BE2C (cell line): ENCODE data around the gene NXF2B. TPM values are rescaled to one million over a fixed set of nuclear protein-coding genes. Genes with fewer than 3 reads are reported as not detected.
"Not testable (repeated sequence)": the region's sequence is repeated elsewhere in the genome, so short reads cannot be mapped to it uniquely, and the experiment has no call there.

Experiments used
- DNase-seq: peaks from one replicate; pipeline ENCODE4 v3.0.0-alpha.2; 2020
- H3K27me3 ChIP-seq: fragments of 250-450 bp; sonication (Bioruptor Pico); 2 replicates; pipeline ENCODE4 v1.5.1; 2020; ENCODE audit warnings: mild to moderate bottlenecking
- H3K36me3 ChIP-seq: fragments of 250-450 bp; sonication (Bioruptor Pico); 2 replicates; pipeline ENCODE4 v1.5.1; 2020; ENCODE audit warnings: mild to moderate bottlenecking
- H3K4me1 ChIP-seq: fragments of 250-450 bp; sonication (Bioruptor Pico); 2 replicates; pipeline ENCODE4 v1.5.1; 2020
- H3K4me3 ChIP-seq: 2 replicates; pipeline ENCODE4 v1.5.1; 2011; ENCODE audit warnings: low read depth, low read length
- H3K9me3 ChIP-seq: fragments of 250-450 bp; sonication (Bioruptor Pico); 2 replicates; pipeline ENCODE4 v1.5.1; 2020
- CTCF ChIP-seq: IDR thresholded peaks from 2 replicates; pipeline ENCODE4 v1.5.1; 2012; ENCODE audit warnings: mild to moderate bottlenecking, low read depth, low read length
- polyA plus RNA-seq: library from polyadenylated mRNA; unstranded; fragments of >200 nt; gene quantifications from one replicate; pipeline ENCODE4 v1.2.1, GENCODE V29; 2012; ENCODE audit warnings: low read depth, missing spikeins; ENCODE audit not compliant: insufficient read length, insufficient read depth

Gene NXF2B, protein sequence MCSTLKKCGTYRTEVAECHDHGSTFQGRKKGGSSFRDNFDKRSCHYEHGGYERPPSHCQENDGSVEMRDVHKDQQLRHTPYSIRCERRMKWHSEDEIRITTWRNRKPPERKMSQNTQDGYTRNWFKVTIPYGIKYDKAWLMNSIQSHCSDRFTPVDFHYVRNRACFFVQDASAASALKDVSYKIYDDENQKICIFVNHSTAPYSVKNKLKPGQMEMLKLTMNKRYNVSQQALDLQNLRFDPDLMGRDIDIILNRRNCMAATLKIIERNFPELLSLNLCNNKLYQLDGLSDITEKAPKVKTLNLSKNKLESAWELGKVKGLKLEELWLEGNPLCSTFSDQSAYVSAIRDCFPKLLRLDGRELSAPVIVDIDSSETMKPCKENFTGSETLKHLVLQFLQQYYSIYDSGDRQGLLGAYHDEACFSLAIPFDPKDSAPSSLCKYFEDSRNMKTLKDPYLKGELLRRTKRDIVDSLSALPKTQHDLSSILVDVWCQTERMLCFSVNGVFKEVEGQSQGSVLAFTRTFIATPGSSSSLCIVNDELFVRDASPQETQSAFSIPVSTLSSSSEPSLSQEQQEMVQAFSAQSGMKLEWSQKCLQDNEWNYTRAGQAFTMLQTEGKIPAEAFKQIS
- polyA plus RNA-seq: not detected

DNA sequence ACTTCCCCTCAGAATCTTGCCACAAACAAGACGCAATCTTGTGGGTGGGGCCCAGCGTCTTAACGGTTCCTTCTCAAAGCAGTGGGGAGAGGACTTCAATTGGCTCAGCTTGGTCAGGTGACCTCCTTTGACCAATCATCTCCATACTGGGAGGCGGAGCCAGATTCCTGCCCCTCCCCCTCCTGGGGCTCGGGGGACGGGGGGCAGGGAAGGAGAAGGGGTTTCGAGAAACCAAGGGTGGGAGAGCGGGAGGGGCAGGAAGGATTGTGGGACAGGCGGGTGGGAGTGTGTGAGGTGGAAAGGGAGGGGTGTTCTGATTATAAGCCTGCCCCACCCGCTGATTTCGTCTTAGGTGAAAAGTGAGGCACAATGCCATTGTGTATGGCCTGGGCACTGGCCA, at the start of gene NXF2B:
Gene NXF2B, minus strand, starts transcription at position 101 of the 400 bp plus-strand sequence. CDS start 59,972 bp downstream, outside the sequence.
- not testable (repeated sequence) for H3K9me3 ChIP-seq, DNase-seq, H3K27me3 ChIP-seq

DNA sequence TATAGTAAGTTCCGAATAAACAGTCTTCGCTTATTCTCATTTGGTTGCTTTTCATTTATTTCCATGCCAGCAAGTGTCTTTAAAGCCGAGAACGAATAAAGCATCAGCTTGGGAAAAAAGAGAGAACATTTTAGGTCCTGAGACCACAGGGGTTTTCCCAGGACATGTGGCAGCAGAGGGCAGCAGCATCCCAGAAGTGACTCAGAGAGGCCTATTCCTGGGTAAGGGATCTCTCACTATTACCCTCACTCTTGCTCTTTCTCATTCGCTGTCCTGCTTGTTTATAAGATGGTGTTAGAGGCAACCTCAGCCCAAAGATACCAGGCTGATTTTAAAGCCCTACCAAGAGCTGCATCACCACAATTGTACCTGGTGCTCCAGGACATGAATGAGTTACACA, 39.0 kb upstream of the NXF2B start:
- H3K4me3 ChIP-seq, H3K36me3 ChIP-seq, H3K27me3 ChIP-seq, DNase-seq, H3K4me1 ChIP-seq, H3K9me3 ChIP-seq: not testable (repeated sequence)

More for the DNA sequence above, at the start of gene NXF2B:
- H3K4me3 ChIP-seq, H3K4me1 ChIP-seq, H3K36me3 ChIP-seq: not testable (repeated sequence)

DNA sequence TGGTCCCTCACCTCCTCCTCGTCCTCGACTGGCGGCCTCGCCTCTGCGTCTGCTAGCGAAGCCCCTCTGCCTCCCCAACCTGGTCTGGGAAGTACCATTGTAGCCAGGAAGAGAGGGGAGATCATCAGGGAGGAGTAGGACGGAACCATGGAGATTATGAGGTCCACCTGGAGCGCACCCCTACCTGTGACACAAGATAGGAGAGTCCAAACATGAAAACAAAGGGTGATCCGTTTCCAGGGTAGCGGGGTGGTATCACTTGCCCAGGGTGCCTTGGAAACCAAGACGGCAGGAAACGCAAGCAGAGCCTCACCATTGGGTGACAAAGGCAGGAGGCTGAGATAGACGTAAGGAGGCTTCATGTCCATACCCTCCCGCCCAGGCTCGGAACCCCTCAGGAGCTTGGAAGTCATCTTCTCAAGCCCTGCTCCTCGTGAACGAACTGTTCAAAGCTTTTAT, 32.0 kb upstream of the NXF2B start, which contains the start of gene TCP11X2:
Gene TCP11X2, minus strand, starts transcription at position 51 of the 459 bp plus-strand sequence.
- DNase-seq, H3K36me3 ChIP-seq, H3K27me3 ChIP-seq, H3K4me1 ChIP-seq, H3K9me3 ChIP-seq, H3K4me3 ChIP-seq: not testable (repeated sequence)

DNA sequence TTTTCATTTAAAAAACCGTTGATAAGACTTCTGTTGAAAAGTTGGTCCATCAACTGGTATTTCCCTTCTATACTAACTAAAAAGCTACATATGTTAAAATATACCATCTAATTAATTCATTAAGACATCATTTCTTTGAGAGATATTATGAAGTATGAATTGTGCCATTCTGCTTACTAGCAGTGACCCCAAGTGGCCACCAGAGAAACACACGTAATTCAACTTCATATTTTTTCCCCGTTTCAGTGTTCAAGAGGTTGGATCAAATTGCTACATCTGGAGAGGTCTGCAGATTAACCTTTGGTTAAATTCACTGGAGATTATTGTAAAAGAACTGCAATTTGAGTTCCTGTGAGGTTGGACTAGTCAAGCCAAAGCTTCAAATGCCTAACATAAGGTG, 30.4 kb upstream of the NXF2B start:
- H3K4me1 ChIP-seq, H3K4me3 ChIP-seq, H3K9me3 ChIP-seq, H3K36me3 ChIP-seq, H3K27me3 ChIP-seq, DNase-seq: not testable (repeated sequence)

- H3K4me1 ChIP-seq, H3K27me3 ChIP-seq, H3K36me3 ChIP-seq, DNase-seq, H3K9me3 ChIP-seq, H3K4me3 ChIP-seq: not testable (repeated sequence)
Observed at GRCh38 chrX:102458615-102459014, 18.8 kb upstream of the NXF2B start.

DNA sequence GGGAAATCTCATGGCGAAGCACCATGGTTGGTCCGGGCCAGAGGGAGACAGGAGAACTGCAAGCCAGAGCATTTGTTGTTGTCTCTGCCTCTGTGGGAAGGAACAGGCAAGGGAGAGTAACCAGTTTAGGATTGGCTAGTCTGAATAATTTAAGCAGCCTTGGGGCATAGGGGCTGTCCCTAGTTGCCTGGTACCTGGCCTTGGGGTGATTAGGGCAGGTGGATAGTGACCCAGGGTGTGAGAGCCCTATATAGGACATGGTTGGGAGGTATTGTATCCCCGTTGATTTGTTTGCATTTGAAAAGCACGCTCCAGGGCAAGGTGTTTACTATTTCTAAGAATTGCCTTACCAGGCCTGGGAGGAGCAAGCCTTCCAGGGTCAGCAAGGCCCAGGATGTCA, 25.3 kb downstream of the NXF2B start:
- H3K4me1 ChIP-seq, H3K36me3 ChIP-seq, H3K9me3 ChIP-seq, H3K27me3 ChIP-seq, DNase-seq, H3K4me3 ChIP-seq: not testable (repeated sequence)

GRCh38 chrX:102345916-102346315, 93.9 kb downstream of the NXF2B start:
- H3K36me3 ChIP-seq: no peaks in the 10 kb centered on the region
- DNase-seq: peak; percentile 57
- TF ChIP-seq CTCF: peak; percentile 63
- no peaks in the 10 kb centered on the region for H3K27me3 ChIP-seq
- no peaks in the 10 kb centered on the region for H3K9me3 ChIP-seq
- H3K4me3 ChIP-seq: no peak overlapping the region
- H3K4me1 ChIP-seq: no peaks in the 10 kb centered on the region

DNA sequence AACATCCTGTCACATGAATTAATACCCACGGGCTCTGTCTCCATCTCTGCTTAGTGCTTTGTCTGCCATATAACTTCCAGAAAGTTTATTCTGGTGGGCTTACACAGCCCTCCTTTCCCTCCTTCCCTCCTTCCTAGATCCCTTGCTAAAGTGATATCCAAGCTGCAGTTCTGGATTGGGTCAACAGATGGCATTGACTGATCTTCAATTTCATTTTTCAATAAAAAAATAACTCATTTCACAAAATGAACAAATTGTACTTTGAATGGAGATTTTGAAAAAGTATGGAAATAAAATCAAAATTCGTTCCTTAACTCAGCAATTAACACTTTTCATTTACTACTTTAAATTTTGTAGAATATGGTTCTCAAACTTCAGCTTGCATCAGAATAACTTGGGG, 97.9 kb downstream of the NXF2B start:
- H3K36me3 ChIP-seq: no peaks in the 10 kb centered on the region
- H3K27me3 ChIP-seq: no peaks in the 10 kb centered on the region
- DNase-seq: no peak
- H3K4me3 ChIP-seq: no peak overlapping the region
- H3K4me1 ChIP-seq: no peaks in the 10 kb centered on the region
- no peaks in the 10 kb centered on the region for H3K9me3 ChIP-seq
- peak; percentile 29 for TF ChIP-seq CTCF
